Erythroblast (primary cell): ENCODE results near the gene NPC1.
"Not testable (repeated sequence)": the region's sequence is repeated elsewhere in the genome, so short reads cannot be mapped to it uniquely, and the experiment has no call there.

Experiments
- DNase-seq, 2 experiments: peaks; one replicate each; lab custom pipeline; 2025; lab: John Stamatoyannopoulos, UW
- GATA1 ChIP-seq: IDR thresholded peaks from 2 replicates; pipeline ENCODE4 v1.6.1; 2011; ENCODE audit warnings: low read depth, mild to moderate bottlenecking, control low read depth, low read length, moderate library complexity
- POLR2A ChIP-seq: IDR thresholded peaks from 2 replicates; pipeline ENCODE4 v1.6.1; 2011; ENCODE audit warnings: mild to moderate bottlenecking, low read length

NPC1 gene

GRCh38 chr18:23575309-23575651 is 11.0 kb downstream of the NPC1 start:
- DNase-seq = no peak
- no peak for TF ChIP-seq POLR2A
- no peak for TF ChIP-seq GATA1

- TF ChIP-seq GATA1 (no peak), POLR2A (no peak)
Measured at GRCh38 chr18:23574611-23575308, 11.5 kb downstream of the NPC1 start.

GRCh38 chr18:23573626-23574431 is 12.5 kb downstream of the NPC1 start:
- no peak for DNase-seq
- TF ChIP-seq POLR2A = no peak
- TF ChIP-seq GATA1 = no peak

More at GRCh38 chr18:23574611-23575308, 11.5 kb downstream of the NPC1 start:
- DNase-seq = no peak

GRCh38 chr18:23573020-23573419 is 13.3 kb downstream of the NPC1 start:
- no peak for DNase-seq
- TF ChIP-seq GATA1 = no peak
- TF ChIP-seq POLR2A = no peak

DNA sequence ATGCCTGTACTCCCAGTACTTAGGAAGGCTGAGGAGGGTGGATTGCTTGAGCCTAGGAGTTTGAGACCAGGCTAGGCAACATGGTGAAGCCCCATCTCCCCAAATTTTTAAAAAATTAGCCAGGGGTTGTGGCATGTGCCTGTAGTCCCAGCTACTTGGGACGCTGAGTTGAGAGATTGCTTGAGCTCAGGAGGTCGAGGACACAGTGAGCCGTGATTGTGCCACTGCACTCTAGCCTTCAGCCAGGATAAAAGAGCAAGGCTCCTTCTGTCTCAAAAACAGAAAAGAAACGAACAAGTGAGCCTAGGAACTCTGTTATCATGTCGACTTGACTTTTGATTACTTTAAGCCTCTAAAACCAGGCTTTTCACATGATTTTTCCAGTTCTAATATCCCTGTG is 13.7 kb downstream of the NPC1 start:
- no peak for TF ChIP-seq POLR2A
- TF ChIP-seq GATA1 = no peak

GRCh38 chr18:23572012-23572411 is 14.3 kb downstream of the NPC1 start:
- TF ChIP-seq POLR2A (no peak), GATA1 (no peak)
- no peak for DNase-seq

More for the DNA sequence above, 13.7 kb downstream of the NPC1 start:
- no peak for DNase-seq

DNA sequence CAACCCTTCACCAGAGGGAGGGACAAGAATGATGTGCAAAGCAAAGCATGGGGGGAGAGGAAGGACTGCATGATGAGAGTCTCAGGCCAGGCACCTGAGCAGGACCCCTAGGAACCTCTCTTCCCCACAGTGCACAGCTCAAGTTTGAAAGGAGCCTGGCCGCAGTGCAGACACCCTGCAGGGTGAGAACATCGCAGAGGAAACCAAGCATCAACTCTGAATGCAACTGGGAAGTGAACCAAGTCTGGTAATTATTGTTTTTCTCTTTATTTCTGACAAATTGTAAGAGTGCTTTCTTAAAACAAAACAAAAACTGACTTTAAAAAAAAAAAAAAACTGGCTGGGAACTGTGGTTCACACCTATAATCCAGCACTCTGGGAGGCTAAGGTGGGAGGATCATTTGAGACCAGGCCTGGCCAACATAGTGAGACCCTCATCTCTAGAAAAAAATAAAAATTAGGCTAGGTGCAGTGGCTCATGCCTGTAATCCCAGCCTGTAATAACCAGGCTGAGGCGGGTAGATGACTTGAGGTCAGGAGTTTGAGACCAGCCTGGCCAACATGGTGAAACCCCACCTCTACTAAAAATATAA is 15.3 kb downstream of the NPC1 start:
- DNase-seq = no peak
- TF ChIP-seq POLR2A (no peak), GATA1 (no peak)

GRCh38 chr18:23569299-23570063 is 16.8 kb downstream of the NPC1 start:
- TF ChIP-seq POLR2A = no peak
- TF ChIP-seq GATA1 = no peak
- DNase-seq = no peak

DNA sequence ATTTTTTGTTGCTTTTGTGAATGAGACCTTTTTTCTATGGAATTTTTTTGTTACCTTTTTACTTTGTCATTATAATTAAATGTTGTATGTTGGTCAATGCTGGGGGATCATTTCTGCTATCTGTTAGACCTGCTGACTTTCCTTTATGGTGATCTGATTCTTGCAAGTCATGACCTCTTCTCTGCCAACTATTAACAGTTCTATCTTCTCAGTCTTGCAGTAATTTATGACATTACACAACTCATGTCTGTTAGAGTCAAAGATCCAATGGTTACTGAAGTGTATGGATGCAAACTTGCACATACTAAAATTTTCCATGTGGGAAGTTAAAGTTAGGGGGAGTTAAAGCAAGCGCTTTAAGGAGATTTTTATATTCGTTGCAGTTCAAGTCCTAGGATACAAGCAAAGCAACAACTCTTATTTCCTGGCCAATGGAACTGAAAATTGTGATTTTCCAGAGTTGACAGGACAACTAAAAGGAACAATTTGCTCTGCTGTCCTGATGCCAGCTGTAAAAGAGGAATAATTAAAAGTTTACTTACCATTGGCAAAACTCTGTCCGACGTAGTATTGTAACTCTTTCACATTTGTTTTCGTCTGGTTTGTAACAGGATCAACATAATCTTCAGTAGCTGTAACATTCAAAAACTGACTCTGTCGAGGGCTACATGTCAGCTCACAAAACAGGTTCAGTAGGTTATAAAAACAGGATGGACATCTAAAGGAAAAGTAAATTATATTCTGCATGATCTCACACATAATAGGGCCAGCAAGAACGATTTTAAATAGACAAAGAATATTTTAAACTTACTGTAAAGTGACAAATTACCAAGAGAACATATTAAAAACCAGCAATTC is 17.8 kb downstream of the NPC1 start:
- TF ChIP-seq POLR2A (no peak), GATA1 (no peak)
- peak in 1 of 2 experiments; percentile 34 for DNase-seq

- no peak for DNase-seq
- TF ChIP-seq GATA1 (no peak), POLR2A (no peak)
Measured at GRCh38 chr18:23567671-23568070, 18.6 kb downstream of the NPC1 start.

DNA sequence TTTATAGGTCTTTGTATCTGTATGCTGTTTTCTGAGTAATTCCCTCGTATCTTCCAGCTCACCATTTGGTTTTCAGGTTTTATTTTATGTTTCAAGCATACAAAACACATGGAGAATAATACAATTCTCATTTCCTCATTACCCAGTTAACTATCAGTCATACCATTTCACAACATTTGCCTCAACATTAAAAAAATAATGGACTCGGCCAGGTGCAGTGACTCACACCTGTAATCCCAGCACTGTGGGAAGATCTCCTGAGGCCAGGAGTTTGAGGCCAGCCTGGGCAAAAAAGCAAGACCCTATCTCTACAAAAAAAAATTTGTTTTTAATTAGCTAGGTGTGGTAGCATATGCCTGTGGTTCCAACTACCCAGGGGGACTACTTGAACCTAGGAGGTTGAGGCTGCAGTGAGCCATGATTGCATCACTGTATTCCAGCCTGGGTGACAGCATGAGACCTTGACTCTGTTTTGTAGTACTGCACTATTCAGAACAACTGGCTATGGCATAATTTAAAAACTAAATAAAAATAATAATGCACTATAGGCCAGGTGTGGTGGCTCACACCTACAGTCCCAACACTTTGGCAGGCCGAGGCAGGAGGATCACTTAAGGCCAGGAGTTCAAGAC is 20.3 kb downstream of the NPC1 start:
- no peak for DNase-seq
- TF ChIP-seq POLR2A (no peak), GATA1 (no peak)

- DNase-seq = no peak
- TF ChIP-seq GATA1 = no peak
- TF ChIP-seq POLR2A = no peak
Measured at GRCh38 chr18:23563377-23564043, 22.8 kb downstream of the NPC1 start.

DNA sequence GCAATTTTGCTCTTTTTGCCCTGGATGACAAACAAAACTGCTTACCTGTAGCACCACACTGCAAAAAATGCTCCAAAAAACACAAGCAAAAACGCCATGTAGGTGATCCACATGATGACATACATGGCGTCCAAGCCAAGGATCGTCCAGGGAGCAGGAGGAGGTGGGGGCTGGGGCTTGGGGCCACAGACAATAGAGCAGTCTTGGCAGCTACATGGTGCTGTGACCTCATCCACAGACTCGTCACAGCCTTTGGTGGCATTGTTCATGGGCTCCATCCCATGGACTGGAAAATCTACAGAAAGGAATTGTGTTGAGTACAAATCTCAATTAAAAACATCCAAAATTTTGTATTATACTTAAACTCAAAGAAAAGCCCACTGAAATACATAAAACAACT is 26.1 kb downstream of the NPC1 start:
- no peak for DNase-seq
- no peak for TF ChIP-seq POLR2A
- no peak for TF ChIP-seq GATA1

DNA sequence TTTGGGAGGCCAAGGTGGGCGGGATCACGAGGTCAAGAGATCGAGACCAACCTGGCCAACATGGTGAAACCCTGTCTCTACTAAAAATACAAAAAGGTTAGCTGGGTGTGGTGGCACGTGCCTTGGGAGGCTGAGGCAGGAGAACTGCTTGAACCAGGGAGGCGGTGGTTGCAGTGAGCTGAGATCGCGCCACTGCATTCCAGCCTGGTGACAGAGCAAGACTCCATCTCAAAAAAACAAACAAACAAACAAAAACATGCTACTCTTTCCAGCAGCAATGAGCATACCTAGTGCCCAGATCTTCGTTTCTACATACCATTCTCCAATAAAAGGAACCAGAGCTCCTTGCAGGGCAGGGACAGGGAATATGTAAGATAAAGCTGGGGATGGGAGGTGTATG is 28.8 kb downstream of the NPC1 start:
- DNase-seq = not testable (repeated sequence)
